T-helper 2 cell treated with Interferon-gamma antibody and Interleukin-4, amounts not matched to agents 5 μg/mL and 100 μg/mL, for 36 hours (primary cell): ENCODE measurements around the gene FAM3C.
"Not testable (repeated sequence)": the region's sequence is repeated elsewhere in the genome, so short reads cannot be mapped to it uniquely, and the experiment has no call there.

ENCODE experiments used
- DNase-seq: peaks from one replicate; pipeline ENCODE4 v3.0.0; 2021; ENCODE audit warnings: low spot score
- H3K27ac Mint-ChIP-seq: one replicate; pipeline ENCODE4 v1.8.0; 2021; ENCODE audit warnings: mild to moderate bottlenecking, mixed read lengths
- H3K27me3 Mint-ChIP-seq: one replicate; pipeline ENCODE4 v1.8.0; 2021; ENCODE audit warnings: low read depth, mixed read lengths
- H3K36me3 Mint-ChIP-seq: one replicate; pipeline ENCODE4 v1.8.0; 2021; ENCODE audit warnings: low read depth, mixed read lengths
- H3K4me1 Mint-ChIP-seq: one replicate; pipeline ENCODE4 v1.8.0; 2021; ENCODE audit warnings: low read depth, mixed read lengths
- H3K4me3 Mint-ChIP-seq: one replicate; pipeline ENCODE4 v1.8.0; 2022; ENCODE audit warnings: mild to moderate bottlenecking, moderate library complexity, mixed read lengths
- H3K9me3 Mint-ChIP-seq: one replicate; pipeline ENCODE4 v1.8.0; 2021; ENCODE audit warnings: mixed read lengths

Gene FAM3C

GRCh38 chr7:121428855-121429489 lies 32.9 kb upstream of the FAM3C start:
- no peak overlapping the region for H3K4me3 Mint-ChIP-seq
- H3K36me3 Mint-ChIP-seq = no peaks in the 10 kb centered on the region
- peaks cover 2% of the 10 kb centered on the region for H3K4me1 Mint-ChIP-seq
- DNase-seq = no peak
- no peak overlapping the region for H3K27ac Mint-ChIP-seq
- H3K27me3 Mint-ChIP-seq = peaks cover 3% of the 10 kb centered on the region
- H3K9me3 Mint-ChIP-seq = no peaks in the 10 kb centered on the region

- not testable (repeated sequence) for H3K27me3 Mint-ChIP-seq, H3K4me1 Mint-ChIP-seq, H3K4me3 Mint-ChIP-seq, H3K9me3 Mint-ChIP-seq, H3K27ac Mint-ChIP-seq, DNase-seq, H3K36me3 Mint-ChIP-seq
Measured at GRCh38 chr7:121421743-121422142, 25.6 kb upstream of the FAM3C start.

GRCh38 chr7:121420976-121421375 lies 24.9 kb upstream of the FAM3C start:
- H3K27me3 Mint-ChIP-seq = peaks cover 10% of the 10 kb centered on the region
- no peaks in the 10 kb centered on the region for H3K4me1 Mint-ChIP-seq
- H3K4me3 Mint-ChIP-seq = no peak overlapping the region
- no peak for DNase-seq
- no peak overlapping the region for H3K27ac Mint-ChIP-seq
- no peaks in the 10 kb centered on the region for H3K9me3 Mint-ChIP-seq
- H3K36me3 Mint-ChIP-seq = no peaks in the 10 kb centered on the region

- no peaks in the 10 kb centered on the region for H3K9me3 Mint-ChIP-seq
- no peaks in the 10 kb centered on the region for H3K36me3 Mint-ChIP-seq
- no peak overlapping the region for H3K4me3 Mint-ChIP-seq
- H3K27me3 Mint-ChIP-seq = peaks cover 12% of the 10 kb centered on the region
- DNase-seq = no peak
- H3K27ac Mint-ChIP-seq = no peak overlapping the region
- no peaks in the 10 kb centered on the region for H3K4me1 Mint-ChIP-seq
Measured at GRCh38 chr7:121419201-121420148, 23.4 kb upstream of the FAM3C start.

GRCh38 chr7:121416533-121416932 lies 20.4 kb upstream of the FAM3C start:
- no peak overlapping the region for H3K27ac Mint-ChIP-seq
- no peak for DNase-seq
- H3K4me3 Mint-ChIP-seq = no peak overlapping the region
- H3K27me3 Mint-ChIP-seq = peaks cover 22% of the 10 kb centered on the region
- no peaks in the 10 kb centered on the region for H3K4me1 Mint-ChIP-seq
- H3K36me3 Mint-ChIP-seq = no peaks in the 10 kb centered on the region
- H3K9me3 Mint-ChIP-seq = no peaks in the 10 kb centered on the region

- Mint-ChIP-seq H3K27me3 (peaks cover 26% of the 10 kb centered on the region), H3K36me3 (no peaks in the 10 kb centered on the region), H3K27ac (no peak overlapping the region), H3K4me1 (peaks cover 6% of the 10 kb centered on the region), H3K4me3 (no peak overlapping the region), H3K9me3 (no peaks in the 10 kb centered on the region)
- DNase-seq = no peak
Measured at GRCh38 chr7:121414436-121414835, 18.3 kb upstream of the FAM3C start.

GRCh38 chr7:121411597-121411979 lies 15.5 kb upstream of the FAM3C start:
- Mint-ChIP-seq H3K4me3 (no peak overlapping the region), H3K27ac (no peak overlapping the region), H3K4me1 (peaks cover 9% of the 10 kb centered on the region), H3K27me3 (peaks cover 23% of the 10 kb centered on the region), H3K36me3 (no peaks in the 10 kb centered on the region), H3K9me3 (no peaks in the 10 kb centered on the region)
- DNase-seq = no peak

GRCh38 chr7:121410829-121411596 lies 14.9 kb upstream of the FAM3C start:
- peaks cover 9% of the 10 kb centered on the region for H3K4me1 Mint-ChIP-seq
- DNase-seq = no peak
- no peak overlapping the region for H3K4me3 Mint-ChIP-seq
- peaks cover 23% of the 10 kb centered on the region for H3K27me3 Mint-ChIP-seq
- no peak overlapping the region for H3K27ac Mint-ChIP-seq
- H3K9me3 Mint-ChIP-seq = no peaks in the 10 kb centered on the region
- no peaks in the 10 kb centered on the region for H3K36me3 Mint-ChIP-seq

- Mint-ChIP-seq H3K4me1 (peaks cover 9% of the 10 kb centered on the region), H3K27ac (no peak overlapping the region), H3K27me3 (peaks cover 11% of the 10 kb centered on the region), H3K9me3 (no peaks in the 10 kb centered on the region), H3K36me3 (no peaks in the 10 kb centered on the region), H3K4me3 (no peak overlapping the region)
- DNase-seq = no peak
Measured at GRCh38 chr7:121406944-121407343, 10.8 kb upstream of the FAM3C start.

- H3K4me1 Mint-ChIP-seq = peaks cover 8% of the 10 kb centered on the region
- H3K27ac Mint-ChIP-seq = no peak overlapping the region
- H3K9me3 Mint-ChIP-seq = no peaks in the 10 kb centered on the region
- no peak for DNase-seq
- H3K27me3 Mint-ChIP-seq = peaks cover 6% of the 10 kb centered on the region
- no peaks in the 10 kb centered on the region for H3K36me3 Mint-ChIP-seq
- H3K4me3 Mint-ChIP-seq = no peak overlapping the region
Measured at GRCh38 chr7:121406461-121406860, 10.4 kb upstream of the FAM3C start.

GRCh38 chr7:121404348-121404747 lies 8.2 kb upstream of the FAM3C start:
- no peaks in the 10 kb centered on the region for H3K9me3 Mint-ChIP-seq
- H3K4me3 Mint-ChIP-seq = no peak overlapping the region
- H3K27ac Mint-ChIP-seq = no peak overlapping the region
- peaks cover 2% of the 10 kb centered on the region for H3K27me3 Mint-ChIP-seq
- H3K4me1 Mint-ChIP-seq = peaks cover 10% of the 10 kb centered on the region
- no peaks in the 10 kb centered on the region for H3K36me3 Mint-ChIP-seq
- no peak for DNase-seq

GRCh38 chr7:121402701-121403100 lies 6.6 kb upstream of the FAM3C start:
- Mint-ChIP-seq H3K27me3 (no peaks in the 10 kb centered on the region), H3K27ac (no peak overlapping the region), H3K9me3 (no peaks in the 10 kb centered on the region), H3K4me3 (no peak overlapping the region), H3K36me3 (no peaks in the 10 kb centered on the region), H3K4me1 (peaks cover 12% of the 10 kb centered on the region)
- no peak for DNase-seq

- Mint-ChIP-seq H3K27ac (no peak overlapping the region), H3K36me3 (no peaks in the 10 kb centered on the region), H3K9me3 (no peaks in the 10 kb centered on the region), H3K4me1 (peaks cover 14% of the 10 kb centered on the region), H3K4me3 (no peak overlapping the region), H3K27me3 (no peaks in the 10 kb centered on the region)
- DNase-seq = no peak
Measured at GRCh38 chr7:121401896-121402295, 5.8 kb upstream of the FAM3C start.

- peaks cover 26% of the 10 kb centered on the region for H3K4me1 Mint-ChIP-seq
- no peaks in the 10 kb centered on the region for H3K27me3 Mint-ChIP-seq
- no peak overlapping the region for H3K27ac Mint-ChIP-seq
- peaks cover 1% of the 10 kb centered on the region for H3K36me3 Mint-ChIP-seq
- H3K4me3 Mint-ChIP-seq = no peak overlapping the region
- DNase-seq = no peak
- H3K9me3 Mint-ChIP-seq = no peaks in the 10 kb centered on the region
Measured at GRCh38 chr7:121398246-121398645, 2.1 kb upstream of the FAM3C start.
